Osteocyte (in vitro differentiated cells): ENCODE data around the gene KCNQ5. TPM values are rescaled to one million over a fixed set of nuclear protein-coding genes. Genes with fewer than 3 reads are reported as not detected.

Experiments used
- DNase-seq: peaks from one replicate; pipeline ENCODE4 v3.0.0; 2021; ENCODE audit warnings: mixed read lengths; ENCODE audit not compliant: unreplicated experiment; ENCODE audit errors: extremely low spot score
- H3K27ac Mint-ChIP-seq: one replicate; pipeline ENCODE4 v1.8.0; 2021; ENCODE audit warnings: mild to moderate bottlenecking, mixed read lengths; ENCODE audit not compliant: unreplicated experiment
- H3K27me3 Mint-ChIP-seq: one replicate; pipeline ENCODE4 v1.8.0; 2021; ENCODE audit warnings: mixed read lengths; ENCODE audit not compliant: unreplicated experiment
- H3K36me3 Mint-ChIP-seq: one replicate; pipeline ENCODE4 v1.8.0; 2021; ENCODE audit warnings: mixed read lengths; ENCODE audit not compliant: unreplicated experiment
- H3K4me1 Mint-ChIP-seq: one replicate; pipeline ENCODE4 v1.8.0; 2021; ENCODE audit warnings: mixed read lengths; ENCODE audit not compliant: unreplicated experiment
- H3K4me3 Mint-ChIP-seq: one replicate; pipeline ENCODE4 v1.8.0; 2021; ENCODE audit warnings: mild to moderate bottlenecking, moderate library complexity, mixed read lengths; ENCODE audit not compliant: unreplicated experiment
- H3K9me3 Mint-ChIP-seq: one replicate; pipeline ENCODE4 v1.8.0; 2021; ENCODE audit warnings: mixed read lengths; ENCODE audit not compliant: unreplicated experiment
- CTCF ChIP-seq: fragments of 200-600 bp; sonication (generic); IDR thresholded peaks from 2 replicates; pipeline ENCODE4 v1.5.0; 2021; ENCODE audit warnings: antibody characterized with exemption, mild to moderate bottlenecking, moderate library complexity
- total RNA-seq: library from RNA; stranded (reverse); gene quantifications from 2 replicates; pipeline ENCODE4 v1.2.1, GENCODE V29; 2021

Gene KCNQ5
- total RNA-seq, 1 donor from 2014 or later: 7.2 TPM

GRCh38 chr6:72809746-72810379 is 188.0 kb downstream of the KCNQ5 start:
- Mint-ChIP-seq H3K4me1 (peaks cover 30% of the 10 kb centered on the region), H3K27me3 (no peaks in the 10 kb centered on the region), H3K4me3 (no peak overlapping the region), H3K27ac (peak overlapping the region; percentile 68), H3K9me3 (no peaks in the 10 kb centered on the region), H3K36me3 (no peaks in the 10 kb centered on the region)
- TF ChIP-seq CTCF: no peak
- DNase-seq: no peak

- Mint-ChIP-seq H3K4me1 (peaks cover 30% of the 10 kb centered on the region), H3K4me3 (no peak overlapping the region), H3K27ac (peak overlapping the region; percentile 68), H3K36me3 (no peaks in the 10 kb centered on the region), H3K27me3 (no peaks in the 10 kb centered on the region), H3K9me3 (peaks cover 6% of the 10 kb centered on the region)
- no peak for TF ChIP-seq CTCF
- DNase-seq: no peak
These were observed 188.9 kb downstream of the KCNQ5 start for GRCh38 chr6:72810571-72811280.

- Mint-ChIP-seq H3K27me3 (no peaks in the 10 kb centered on the region), H3K4me3 (no peak overlapping the region), H3K36me3 (no peaks in the 10 kb centered on the region), H3K27ac (no peak overlapping the region), H3K9me3 (peaks cover 7% of the 10 kb centered on the region), H3K4me1 (peaks cover 30% of the 10 kb centered on the region)
- no peak for DNase-seq
- no peak for TF ChIP-seq CTCF
These were observed 190.1 kb downstream of the KCNQ5 start for GRCh38 chr6:72811971-72812421.

GRCh38 chr6:72813807-72814596 is 192.1 kb downstream of the KCNQ5 start:
- Mint-ChIP-seq H3K9me3 (peaks cover 7% of the 10 kb centered on the region), H3K36me3 (no peaks in the 10 kb centered on the region), H3K4me3 (no peak overlapping the region), H3K27ac (no peak overlapping the region), H3K27me3 (no peaks in the 10 kb centered on the region), H3K4me1 (peaks cover 30% of the 10 kb centered on the region)
- DNase-seq: no peak
- TF ChIP-seq CTCF: no peak

- peaks cover 15% of the 10 kb centered on the region for H3K4me1 Mint-ChIP-seq
- no peak overlapping the region for H3K27ac Mint-ChIP-seq
- no peak overlapping the region for H3K4me3 Mint-ChIP-seq
- H3K27me3 Mint-ChIP-seq: no peaks in the 10 kb centered on the region
- peaks cover 7% of the 10 kb centered on the region for H3K9me3 Mint-ChIP-seq
- DNase-seq: no peak
- no peak for TF ChIP-seq CTCF
- H3K36me3 Mint-ChIP-seq: no peaks in the 10 kb centered on the region
These were observed 194.2 kb downstream of the KCNQ5 start for GRCh38 chr6:72816022-72816421.
